K562 (cell line): ENCODE measurements around the gene PSMA2. TPM values are rescaled to one million over a fixed set of nuclear protein-coding genes. Genes with fewer than 3 reads are reported as not detected.

ENCODE experiments used
- ATAC-seq: fragments of 200-7000 bp; cut with Tn5 transposase; 3 replicates; pipeline ENCODE4 v1.9.1; 2020; ENCODE audit warnings: moderate library complexity
- BruUV-seq: library from RNA; stranded (reverse); fragments of 400-500 nt; replicated peaks from 2 replicates; lab custom pipeline; 2021; lab: Mats Ljungman, UMichigan
- CTCF ChIA-PET: fragments of 300-600 bp; formaldehyde crosslinking; extraction: SDS; loops from one replicate; lab custom pipeline; 2021; ENCODE audit warnings: low intra/inter-chr PET ratio; lab: Yijun Ruan, JAX
- POLR2A ChIA-PET: fragments of 300-600, 350-650 bp; sonication (Branson Sonifier 250); formaldehyde crosslinking; extraction: SDS; loops from one replicate; lab custom pipeline; 2021; ENCODE audit warnings: antibody characterized with exemption, inconsistent platforms; lab: Yijun Ruan, JAX
- DNase-seq, 4 experiments: peaks; one replicate each; pipeline versions ENCODE4 v3.0.0 to v3.0.0-alpha.2; 2011 to 2018; ENCODE audit warnings: low spot score in 3 of 4, mixed read lengths in 3 of 4; ENCODE audit errors: extremely low read depth in 1 of 4
- FAIRE-seq: peaks from 2 replicates; lab custom pipeline; 2011; peaks lifted over from hg19 to GRCh38; lab: Jason Lieb, UNC
- H2AFZ ChIP-seq: 2 replicates; pipeline ENCODE4 v1.6.0; 2011; ENCODE audit warnings: low read depth, low read length, control low read depth, inconsistent platforms
- H3K27ac ChIP-seq: fragments of 200-600 bp; 3 replicates; pipeline ENCODE4 v1.8.0; 2011; ENCODE audit warnings: low read depth, mild to moderate bottlenecking, control low read depth, inconsistent platforms, low read length, moderate library complexity, mixed read lengths; ENCODE audit errors: extremely low read depth
- H3K27me3 ChIP-seq, 2 experiments: fragments of 300-600 bp in 1 of 2; 2 replicates in 1 of 2; 3 replicates in 1 of 2; pipeline versions ENCODE4 v1.6.0 to v1.8.0; 2011; ENCODE audit warnings: inconsistent platforms in 2 of 2, low read length in 2 of 2, mild to moderate bottlenecking in 1 of 2, mixed read lengths in 1 of 2, moderate library complexity in 1 of 2; ENCODE audit not compliant: control insufficient read depth in 2 of 2, insufficient read depth in 2 of 2
- H3K36me3 ChIP-seq: fragments of 300-600 bp; 3 replicates; pipeline ENCODE4 v1.8.0; 2011; ENCODE audit warnings: mild to moderate bottlenecking, low read length, inconsistent platforms; ENCODE audit not compliant: control insufficient read depth, insufficient read depth
- H3K4me1 ChIP-seq, 2 experiments: fragments of 200-600 bp in 1 of 2; replicated peaks in 1 of 2; 2 replicates in 1 of 2; 3 replicates in 1 of 2; pipeline versions ENCODE4 v1.5.1 to v1.8.0; 2011; ENCODE audit warnings: inconsistent platforms in 2 of 2, low read length in 2 of 2, mild to moderate bottlenecking in 1 of 2, mixed read lengths in 1 of 2, moderate library complexity in 1 of 2; ENCODE audit not compliant: control insufficient read depth in 2 of 2, insufficient read depth in 2 of 2
- H3K4me2 ChIP-seq: 2 replicates; pipeline ENCODE4 v1.6.1; 2011; ENCODE audit warnings: low read length, control low read depth, inconsistent platforms, mixed read lengths; ENCODE audit not compliant: insufficient read depth
- H3K4me3 ChIP-seq: fragments of 200-600 bp; sonication (generic), shearing (Covaris generic); 2 replicates; pipeline ENCODE4 v1.5.1; 2016; ENCODE audit warnings: control low read depth, inconsistent platforms
- H3K79me2 ChIP-seq: fragments of 200-600 bp; 3 replicates; pipeline ENCODE4 v1.8.0; 2011; ENCODE audit warnings: low read length, inconsistent platforms; ENCODE audit not compliant: control insufficient read depth, insufficient read depth
- H3K9ac ChIP-seq, 2 experiments: 2 replicates each; pipeline versions ENCODE4 v1.6.0 to v1.6.1; 2011; ENCODE audit warnings: low read depth in 2 of 2, low read length in 2 of 2, control low read depth in 1 of 2, inconsistent platforms in 1 of 2, mild to moderate bottlenecking in 1 of 2, mixed read lengths in 1 of 2; ENCODE audit not compliant: insufficient read depth in 1 of 2
- H3K9me1 ChIP-seq: one replicate; pipeline ENCODE4 v1.6.0; 2011; ENCODE audit warnings: inconsistent platforms, mild to moderate bottlenecking, low read length, moderate library complexity; ENCODE audit not compliant: control insufficient read depth, insufficient read depth
- H3K9me3 ChIP-seq: replicated peaks from 2 replicates; pipeline ENCODE4 v1.5.1; 2011; ENCODE audit warnings: low read depth, low read length, inconsistent platforms; ENCODE audit not compliant: control insufficient read depth, insufficient read depth
- H4K20me1 ChIP-seq: replicated peaks from 2 replicates; pipeline ENCODE4 v1.6.1; 2011; ENCODE audit warnings: low read length, inconsistent platforms, mixed read lengths; ENCODE audit not compliant: control insufficient read depth, insufficient read depth
- CEBPG ChIP-seq, 3 experiments: fragments of 200-800 bp in 1 of 3; sonication (Bioruptor generic) in 1 of 3; sonication (generic) in 1 of 3; formaldehyde crosslinking in 1 of 3; IDR thresholded peaks in 2 of 3; conservative IDR thresholded peaks in 1 of 3; 2 replicates each; pipeline versions ENCODE4 v1.6.1 to v1.8.0; 2016 to 2022; ENCODE audit warnings: missing compliant biosample characterization in 2 of 3, missing genetic modification characterization in 2 of 3, mild to moderate bottlenecking in 1 of 3, missing genetic modification reagents in 1 of 3
- CLOCK ChIP-seq: fragments of 250-450 bp; sonication (Bioruptor Pico); IDR thresholded peaks from 2 replicates; pipeline ENCODE4 v1.4.0; 2020; ENCODE audit warnings: mild to moderate bottlenecking, moderate library complexity, borderline replicate concordance
- CXXC5 ChIP-seq: fragments of 250-450 bp; sonication (Bioruptor Pico); IDR thresholded peaks from 2 replicates; pipeline ENCODE4 v1.8.0; 2022; ENCODE audit warnings: inconsistent platforms, mild to moderate bottlenecking, moderate library complexity
- HMG20B ChIP-seq: fragments of 250-450 bp; sonication (Bioruptor Pico); IDR thresholded peaks from 2 replicates; pipeline ENCODE4 v1.5.0; 2021; ENCODE audit warnings: mild to moderate bottlenecking
- KAT8 ChIP-seq: fragments of 450-650 bp; IDR thresholded peaks from 2 replicates; pipeline ENCODE4 v1.6.1; 2016; ENCODE audit warnings: low read depth, mild to moderate bottlenecking
- MTA2 ChIP-seq: fragments of 450-650 bp; IDR thresholded peaks from 2 replicates; pipeline ENCODE4 v1.6.1; 2016; ENCODE audit warnings: low read depth
- PKNOX1 ChIP-seq: fragments of 450-650 bp; IDR thresholded peaks from 2 replicates; pipeline ENCODE4 v1.6.1; 2016
- POU5F1 ChIP-seq: fragments of 150-350 bp; IDR thresholded peaks from 2 replicates; pipeline ENCODE4 v1.6.1; 2014; ENCODE audit warnings: borderline replicate concordance, low read length, low read depth, mild to moderate bottlenecking; ENCODE audit not compliant: partially characterized antibody
- SLC30A9 ChIP-seq: fragments of 250-450 bp; sonication (Bioruptor Pico); IDR thresholded peaks from 2 replicates; pipeline ENCODE4 v1.8.0; 2022; ENCODE audit warnings: mild to moderate bottlenecking, moderate library complexity
- TBL1XR1 ChIP-seq, 2 experiments: IDR thresholded peaks; 2 replicates each; pipeline ENCODE4 v1.6.1; 2012; ENCODE audit warnings: improper control_type of control experiment in 2 of 2, low read length in 2 of 2, mild to moderate bottlenecking in 1 of 2
- TCFL5 ChIP-seq: fragments of 250-450 bp; sonication (Bioruptor Pico); conservative IDR thresholded peaks from 2 replicates; pipeline ENCODE4 v1.6.1; 2021; ENCODE audit warnings: mild to moderate bottlenecking, moderate library complexity, matching md5 sums
- ZC3H11A ChIP-seq: IDR thresholded peaks from 2 replicates; pipeline ENCODE4 v1.6.1; 2012; ENCODE audit warnings: low read depth, low read length, improper control_type of control experiment
- ZNF134 ChIP-seq: fragments of 250-450 bp; sonication (Bioruptor Pico); conservative IDR thresholded peaks from 2 replicates; pipeline ENCODE4 v1.4.0; 2020
- ZNF253 ChIP-seq: fragments of 250-450 bp; sonication (Bioruptor Pico); conservative IDR thresholded peaks from 2 replicates; pipeline ENCODE4 v1.6.1; 2021; ENCODE audit warnings: mild to moderate bottlenecking
- ZNF280B ChIP-seq: fragments of 250-450 bp; sonication (Bioruptor Pico); IDR thresholded peaks from 2 replicates; pipeline ENCODE4 v1.5.1; 2021; ENCODE audit warnings: mild to moderate bottlenecking
- WGBS: fragments of 100-300 bp; shearing (Covaris generic); methylation state at CpG from one replicate; pipeline ENCODE4 v1.1.6; 2016; ENCODE audit warnings: low coverage, mixed read lengths; ENCODE audit not compliant: insufficient coverage; ENCODE audit errors: missing lambda C conversion rate; 5-methylcytosine and 5-hydroxymethylcytosine counted together
- in situ Hi-C: fragments of 300-500 bp; cut with MboI; formaldehyde crosslinking; loops from 4 replicates; pipeline ENCODE4 v1.15.0; 2018; ENCODE audit warnings: inconsistent platforms, mixed read lengths
- intact Hi-C: fragments of 100-400 bp; cut with micrococcal nuclease; formaldehyde crosslinking; loops from 2 replicates; pipeline ENCODE4 v1.14.2; 2022
- polyA plus RNA-seq, 8 experiments: library from polyadenylated mRNA; depleted of rRNA in 4 of 8; stranded (reverse) in 5 of 8; unstranded in 3 of 8; fragments of >200 nt; fragmentation: Nextera tagmentation in 2 of 8; fragmentation: Illumina TruSeq in 1 of 8; extraction: Ambion mirVana in 2 of 8; extraction: Trizol in 1 of 8; gene quantifications; 2 replicates each; pipeline versions ENCODE4 v1.2.1 to v1.2.3, GENCODE V29; 2011 to 2014; ENCODE audit warnings: inconsistent platforms in 1 of 8, missing spikeins in 1 of 8
- total RNA-seq, 7 experiments: library from RNA; depleted of rRNA in 6 of 7; stranded (reverse); fragments of >200 nt in 6 of 7; fragmentation: Illumina TruSeq in 2 of 7; extraction: Trizol in 2 of 7; gene quantifications; 2 replicates each; pipeline versions ENCODE4 v1.2.1 to v1.2.3, GENCODE V29; 2011 to 2021; ENCODE audit warnings: low replicate concordance in 1 of 7

PSMA2 gene
- total and polyA plus RNA-seq, 9 of the 15 experiments (the other 6 are each of a cell fraction or from before 2014, with no cell fraction given), result 91.7 to 1,070 (median 213) TPM

- BruUV-seq, result no TSS peak
- Histone ChIP-seq H3K27ac (no peak overlapping the region), H4K20me1 (0 out of 2 replicates have a peak, but pooled peaks cover 3% of the 10 kb centered on the region), H3K36me3 (peaks cover 66% of the 10 kb centered on the region), H2AFZ (no peak overlapping the region), H3K9ac (no peak overlapping the region), H3K9me3 (no peaks in the 10 kb centered on the region), H3K4me2 (no peak overlapping the region), H3K79me2 (peaks cover 52% of the 10 kb centered on the region), H3K4me1 (peaks cover 0 to under 1% of the 10 kb centered on the region in 2 experiments; a peak in 3 of 5 replicates), H3K4me3 (no peak overlapping the region), H3K9me1 (no peaks in the 10 kb centered on the region), H3K27me3 (no peaks in the 10 kb centered on the region)
- in situ Hi-C loops, result loop anchor here (25.0 kb wide), 1 partner anchor 326 kb away; no protein-coding TSS in a partner anchor
- ChIA-PET CTCF (no interaction called here), POLR2A (interaction anchor here (0.6 to 1.6 kb wide), 4 partner anchors 9 to 749 kb away, joined by 3 to 8 read pairs (median 5); no protein-coding TSS in a partner anchor)
- intact Hi-C loops, result no loop called here
- peak; percentile 26 for FAIRE-seq
- no peak for DNase-seq
- 89% methylated on average over 5 of the region's 5 CpGs for WGBS
- ATAC-seq, result no peak
- TF ChIP-seq TCFL5 (CRISPR knock-in tag) (no peak), CLOCK (CRISPR knock-in tag) (no peak), SLC30A9 (no peak), KAT8 (no peak), CEBPG (CRISPR knock-in tag; IDR thresholded peaks at IDR 0.05) (no peak), CEBPG (tag; conservative IDR thresholded peaks at IDR 0.05 in 1 of 2, IDR thresholded peaks at IDR 0.05 in 1 of 2) (no peak), PKNOX1 (no peak), POU5F1 (no peak), HMG20B (CRISPR knock-in tag) (no peak), CXXC5 (CRISPR knock-in tag) (no peak), ZNF134 (CRISPR knock-in tag) (no peak), ZC3H11A (no peak), MTA2 (no peak), ZNF280B (CRISPR knock-in tag) (no peak), ZNF253 (CRISPR knock-in tag) (no peak), TBL1XR1 (IDR thresholded peaks at IDR 0.05; ENCODE audit: low read length in 2 of 2) (no peak)
Measured at GRCh38 chr7:42935861-42936260, 3.9 kb upstream of the PSMA2 start.
